IMR-90 (cell line): ENCODE measurements around the gene ZNF519. TPM values are rescaled to one million over a fixed set of nuclear protein-coding genes. Genes with fewer than 3 reads are reported as not detected.

Source experiments
- ATAC-seq: fragments of 200-7000 bp; cut with Tn5 transposase; 2 replicates; pipeline ENCODE4 v1.9.1; 2020; ENCODE audit warnings: low read depth, mild to moderate bottlenecking, moderate library complexity
- BruUV-seq: library from RNA; stranded (reverse); fragments of 400-500 nt; replicated peaks from 2 replicates; lab custom pipeline; 2021; lab: Mats Ljungman, UMichigan
- CTCF ChIA-PET: fragments of 300-600 bp; formaldehyde crosslinking; extraction: SDS; loops from one replicate; lab custom pipeline; 2021; ENCODE audit warnings: antibody characterized with exemption; lab: Yijun Ruan, JAX
- POLR2A ChIA-PET: fragments of 300-600 bp; sonication (Branson Sonifier 250); formaldehyde crosslinking; loops from one replicate; lab custom pipeline; 2022; ENCODE audit warnings: antibody characterized with exemption; ENCODE audit not compliant: unreplicated experiment; lab: Charles Lee
- DNase-seq: peaks from one replicate; pipeline ENCODE4 v3.0.0; 2013
- H2AFZ ChIP-seq: replicated peaks from 2 replicates; pipeline ENCODE3; 2013; ENCODE audit warnings: low read length, mild to moderate bottlenecking; ENCODE audit not compliant: poor library complexity
- H2AK5ac ChIP-seq: 2 replicates; pipeline ENCODE4 v1.6.1; 2013; ENCODE audit warnings: low read depth, low read length, inconsistent platforms
- H2AK9ac ChIP-seq: replicated peaks from 2 replicates; pipeline ENCODE3; 2013; ENCODE audit warnings: mild to moderate bottlenecking, low read depth, low read length, moderate library complexity; ENCODE audit not compliant: poor library complexity
- H2BK120ac ChIP-seq: 2 replicates; pipeline ENCODE4 v1.6.1; 2013; ENCODE audit warnings: low read depth, low read length, inconsistent platforms
- H2BK15ac ChIP-seq: 3 replicates; pipeline ENCODE4 v1.6.1; 2013; ENCODE audit warnings: low read depth, low read length, inconsistent platforms
- H2BK20ac ChIP-seq: 2 replicates; pipeline ENCODE4 v1.6.1; 2013; ENCODE audit warnings: low read depth, mild to moderate bottlenecking, inconsistent platforms, low read length, moderate library complexity
- H2BK5ac ChIP-seq: 2 replicates; pipeline ENCODE4 v1.6.1; 2013; ENCODE audit warnings: mild to moderate bottlenecking, low read depth, low read length, inconsistent platforms; ENCODE audit not compliant: poor library complexity, severe bottlenecking
- H3K14ac ChIP-seq: replicated peaks from 2 replicates; pipeline ENCODE4 v1.6.1; 2013; ENCODE audit warnings: low read depth, low read length, inconsistent platforms
- H3K18ac ChIP-seq: 2 replicates; pipeline ENCODE4 v1.6.1; 2013; ENCODE audit warnings: low read depth, low read length, control low read depth
- H3K23ac ChIP-seq: 2 replicates; pipeline ENCODE4 v1.6.1; 2013; ENCODE audit warnings: low read depth, low read length, inconsistent platforms
- H3K27ac ChIP-seq: 2 replicates; pipeline ENCODE4 v1.5.1; 2013; ENCODE audit warnings: mild to moderate bottlenecking, control low read depth, low read length; ENCODE audit not compliant: insufficient read depth
- H3K27me3 ChIP-seq: 2 replicates; pipeline ENCODE4 v1.6.1; 2013; ENCODE audit warnings: low read length; ENCODE audit not compliant: control insufficient read depth, insufficient read depth
- H3K36me3 ChIP-seq: 2 replicates; pipeline ENCODE4 v1.6.1; 2013; ENCODE audit warnings: low read length, mixed read lengths; ENCODE audit not compliant: control insufficient read depth, insufficient read depth
- H3K4ac ChIP-seq: 2 replicates; pipeline ENCODE4 v1.6.1; 2013; ENCODE audit warnings: low read depth, low read length, inconsistent platforms
- H3K4me1 ChIP-seq: 2 replicates; pipeline ENCODE4 v1.6.1; 2013; ENCODE audit warnings: low read length, mixed read lengths; ENCODE audit not compliant: control insufficient read depth, insufficient read depth
- H3K4me2 ChIP-seq: 2 replicates; pipeline ENCODE4 v1.6.1; 2013; ENCODE audit warnings: low read depth, mild to moderate bottlenecking, control low read depth, low read length, moderate library complexity
- H3K4me3 ChIP-seq: 2 replicates; pipeline ENCODE4 v1.5.1; 2013; ENCODE audit warnings: low read depth, mild to moderate bottlenecking, control low read depth, low read length, moderate library complexity; ENCODE audit not compliant: insufficient read depth
- H3K56ac ChIP-seq: 2 replicates; pipeline ENCODE4 v1.6.1; 2013; ENCODE audit warnings: low read length, inconsistent platforms; ENCODE audit not compliant: insufficient read depth; ENCODE audit errors: extremely low read depth
- H3K79me1 ChIP-seq, 2 experiments: 2 replicates each; pipeline ENCODE4 v1.6.1; 2013; ENCODE audit warnings: low read length in 2 of 2, inconsistent platforms in 1 of 2, low read depth in 1 of 2
- H3K9ac ChIP-seq: 2 replicates; pipeline ENCODE4 v1.6.1; 2013; ENCODE audit warnings: low read depth, low read length, control low read depth
- H3K9me1 ChIP-seq: 2 replicates; pipeline ENCODE4 v1.6.1; 2013; ENCODE audit warnings: low read length, inconsistent platforms; ENCODE audit not compliant: insufficient read depth
- H3K9me3 ChIP-seq: 2 replicates; pipeline ENCODE4 v1.6.1; 2013; ENCODE audit warnings: low read length; ENCODE audit not compliant: control insufficient read depth, insufficient read depth
- H4K20me1 ChIP-seq: 2 replicates; pipeline ENCODE4 v1.6.1; 2013; ENCODE audit warnings: low read length, inconsistent platforms; ENCODE audit not compliant: insufficient read depth
- H4K5ac ChIP-seq: 2 replicates; pipeline ENCODE4 v1.6.1; 2013; ENCODE audit warnings: mild to moderate bottlenecking, low read depth, low read length, control low read depth
- H4K8ac ChIP-seq, 2 experiments: 2 replicates each; pipeline ENCODE4 v1.6.1; 2013; ENCODE audit warnings: low read depth in 2 of 2, low read length in 2 of 2, control low read depth in 1 of 2, inconsistent platforms in 1 of 2
- H4K91ac ChIP-seq: 2 replicates; pipeline ENCODE4 v1.6.1; 2013; ENCODE audit warnings: low read depth, low read length, inconsistent platforms; ENCODE audit not compliant: insufficient read depth
- FOS ChIP-seq: fragments of 150-350 bp; IDR thresholded peaks from 2 replicates; pipeline ENCODE4 v1.6.1; 2016; ENCODE audit warnings: low read depth, low read length
- MAFK ChIP-seq: IDR thresholded peaks from 2 replicates; pipeline ENCODE4 v1.6.1; 2012; ENCODE audit warnings: low read depth, low read length, improper control_type of control experiment
- dilution Hi-C: fragments of 300-500 bp; cut with HindIII; formaldehyde crosslinking; loops from one replicate; pipeline ENCODE4 v1.14.3; 2018; ENCODE audit warnings: low sequenced_read_pairs; ENCODE audit not compliant: unreplicated experiment
- in situ Hi-C: fragments of 300-500 bp; cut with MboI; formaldehyde crosslinking; loops from 3 replicates; pipeline ENCODE4 v1.14.3; 2019; ENCODE audit warnings: low sequenced_read_pairs, inconsistent platforms, mixed read lengths
- intact Hi-C: fragments of 100-400 bp; cut with micrococcal nuclease; formaldehyde crosslinking; loops from 2 replicates; pipeline ENCODE4 v1.10.0; 2022
- polyA plus RNA-seq, 3 experiments: library from polyadenylated mRNA; depleted of rRNA; stranded (reverse); fragments of >200 nt; gene quantifications; 2 replicates each; pipeline ENCODE4 v1.2.3, GENCODE V29; 2012; ENCODE audit warnings: low replicate concordance in 1 of 3
- total RNA-seq: library from RNA; depleted of rRNA; stranded (reverse); fragments of >200 nt; gene quantifications from 2 replicates; pipeline ENCODE4 v1.2.3, GENCODE V29; 2012

Gene ZNF519
- total and polyA plus RNA-seq, 2 of the 4 experiments (the other 2 are of a cell fraction), result 2.3 to 4.7 TPM

GRCh38 chr18:14120926-14121325, 11.3 kb downstream of the ZNF519 start:
- Histone ChIP-seq H4K91ac (no peak overlapping the region), H3K56ac (no peak overlapping the region), H3K14ac (no peak overlapping the region), H2BK5ac (no peak overlapping the region), H2BK15ac (no peak overlapping the region), H2BK120ac (no peak overlapping the region), H3K9ac (no peak overlapping the region), H3K4me2 (no peak overlapping the region), H3K9me3 (no peaks in the 10 kb centered on the region), H3K27ac (no peak overlapping the region), H3K4ac (no peak overlapping the region), H3K18ac (no peak overlapping the region), H3K4me3 (no peak overlapping the region), H2BK20ac (no peak overlapping the region), H3K79me1 (peaks cover 0 to 9% of the 10 kb centered on the region in 2 experiments; a peak in 1 of 4 replicates), H4K5ac (no peak overlapping the region), H2AFZ (no peak overlapping the region), H3K4me1 (no peaks in the 10 kb centered on the region), H3K27me3 (no peaks in the 10 kb centered on the region), H4K20me1 (no peaks in the 10 kb centered on the region), H2AK5ac (no peak overlapping the region), H3K9me1 (no peaks in the 10 kb centered on the region), H3K23ac (no peak overlapping the region), H3K36me3 (no peaks in the 10 kb centered on the region), H2AK9ac (no peak overlapping the region), H4K8ac (no peak overlapping the region)
- no TSS peak for BruUV-seq
- intact Hi-C loops, result no loop called here
- dilution Hi-C loops, result no loop called here
- ChIA-PET POLR2A (no interaction called here), CTCF (no interaction called here)
- in situ Hi-C loops, result no loop called here
- TF ChIP-seq FOS, result no peak
- TF ChIP-seq MAFK, result no peak
- DNase-seq (no peak), ATAC-seq (no peak)
